Measurements from ENCODE around the gene TUBA8.
"Not testable (repeated sequence)": the region's sequence is repeated elsewhere in the genome, so short reads cannot be mapped to it uniquely, and the experiment has no call there.

Gene TUBA8

GRCh38 chr22:18106550-18107341 is 3.9 kb upstream of the TUBA8 start:
- DNase-seq: not testable (repeated sequence)

GRCh38 chr22:18108187-18108586 is 2.4 kb upstream of the TUBA8 start:
- DNase-seq: no peak

- no peak for DNase-seq
Measured at GRCh38 chr22:18109410-18110193, 1.0 kb upstream of the TUBA8 start.

GRCh38 chr22:18110954-18111758 is 547 bp downstream of the TUBA8 start:
- DNase-seq: no peak

- DNase-seq: no peak
Measured at GRCh38 chr22:18111759-18112330, 1.2 kb downstream of the TUBA8 start.

GRCh38 chr22:18112440-18112839 is 1.8 kb downstream of the TUBA8 start:
- DNase-seq: no peak

- no peak for DNase-seq
Measured at GRCh38 chr22:18113680-18114394, 3.2 kb downstream of the TUBA8 start.

GRCh38 chr22:18114495-18114894 is 3.9 kb downstream of the TUBA8 start:
- DNase-seq: no peak

- DNase-seq: no peak
Measured at GRCh38 chr22:18114976-18115652, 4.5 kb downstream of the TUBA8 start.

- DNase-seq: no peak
Measured at GRCh38 chr22:18115906-18116371, 5.3 kb downstream of the TUBA8 start.

- DNase-seq: no peak
Measured at GRCh38 chr22:18116634-18117033, 6.0 kb downstream of the TUBA8 start.

- DNase-seq: no peak
Measured at GRCh38 chr22:18118345-18118915, 7.8 kb downstream of the TUBA8 start.

GRCh38 chr22:18119409-18120110 is 9.0 kb downstream of the TUBA8 start:
- no peak for DNase-seq

GRCh38 chr22:18120857-18121256 is 10.2 kb downstream of the TUBA8 start:
- DNase-seq: no peak

GRCh38 chr22:18121506-18121905 is 10.9 kb downstream of the TUBA8 start:
- DNase-seq: no peak

- no peak for DNase-seq
Measured at GRCh38 chr22:18121954-18122554, 11.4 kb downstream of the TUBA8 start.

GRCh38 chr22:18123476-18124025 is 12.9 kb downstream of the TUBA8 start:
- DNase-seq: not testable (repeated sequence)

GRCh38 chr22:18126606-18127005 is 16.0 kb downstream of the TUBA8 start:
- no peak for DNase-seq

- no peak for DNase-seq
Measured at GRCh38 chr22:18130018-18130417, 19.4 kb downstream of the TUBA8 start.
